Neural cell (in vitro differentiated cells): ENCODE results near the gene EPS8. TPM values are rescaled to one million over a fixed set of nuclear protein-coding genes. Genes with fewer than 3 reads are reported as not detected.

Experiments used
- H2AFZ ChIP-seq: fragments of 200-600, 300-800 bp; sonication (generic), shearing (Covaris generic); 2 replicates; pipeline ENCODE4 v1.6.0; 2014; ENCODE audit warnings: low read depth, mild to moderate bottlenecking, antibody characterized with exemption, low read length, moderate library complexity
- H3F3A ChIP-seq: fragments of 200-600 bp; shearing (Covaris generic); 2 replicates; pipeline ENCODE4 v1.6.1; 2016; ENCODE audit warnings: mild to moderate bottlenecking, moderate library complexity, mixed read lengths, antibody characterized with exemption, low read length; ENCODE audit not compliant: insufficient read depth, poor library complexity, severe bottlenecking
- H3K27ac ChIP-seq: fragments of 200-600, 300-800 bp; sonication (generic), shearing (Covaris generic); 2 replicates; pipeline ENCODE4 v1.5.1; 2014; ENCODE audit warnings: mild to moderate bottlenecking, low read length, moderate library complexity
- H3K27me3 ChIP-seq: fragments of 300-800, 200-600 bp; sonication (generic), shearing (Covaris generic); 2 replicates; pipeline ENCODE4 v1.6.0; 2014; ENCODE audit warnings: mild to moderate bottlenecking, low read depth, low read length, moderate library complexity; ENCODE audit not compliant: insufficient read depth
- H3K36me3 ChIP-seq: fragments of 300-800, 200-600 bp; sonication (generic), shearing (Covaris generic); 2 replicates; pipeline ENCODE4 v1.5.1; 2014; ENCODE audit warnings: mild to moderate bottlenecking, antibody characterized with exemption, low read length, moderate library complexity; ENCODE audit not compliant: insufficient read depth
- H3K4me2 ChIP-seq: fragments of 300-800, 200-600 bp; sonication (generic), shearing (Covaris generic); 2 replicates; pipeline ENCODE4 v1.6.0; 2014; ENCODE audit warnings: mild to moderate bottlenecking, low read length
- H3K4me3 ChIP-seq: fragments of 300-800, 200-600 bp; sonication (generic), shearing (Covaris generic); 2 replicates; pipeline ENCODE4 v1.5.1; 2014; ENCODE audit warnings: mild to moderate bottlenecking, low read length, moderate library complexity
- H3K79me2 ChIP-seq: fragments of 200-600 bp; shearing (Covaris generic); replicated peaks from 2 replicates; pipeline ENCODE4 v1.6.0; 2014; ENCODE audit warnings: mild to moderate bottlenecking, low read length, moderate library complexity; ENCODE audit not compliant: insufficient read depth
- H3K9ac ChIP-seq: fragments of 300-800, 200-600 bp; sonication (generic), shearing (Covaris generic); 2 replicates; pipeline ENCODE4 v1.6.1; 2016; ENCODE audit warnings: mild to moderate bottlenecking, low read length, mixed read lengths
- H3K9me2 ChIP-seq: fragments of 200-600 bp; shearing (Covaris generic); 2 replicates; pipeline ENCODE4 v1.6.1; 2016; ENCODE audit warnings: mild to moderate bottlenecking, low read length, mixed read lengths; ENCODE audit not compliant: insufficient read depth
- H3K9me3 ChIP-seq: fragments of 200-600, 300-800 bp; sonication (generic), shearing (Covaris generic); 2 replicates; pipeline ENCODE4 v1.6.1; 2016; ENCODE audit warnings: mild to moderate bottlenecking, mixed run types, low read length, moderate library complexity, mixed read lengths
- H4K20me1 ChIP-seq: fragments of 200-600 bp; shearing (Covaris generic); 2 replicates; pipeline ENCODE4 v1.6.1; 2016; ENCODE audit warnings: mild to moderate bottlenecking, mixed run types; ENCODE audit not compliant: insufficient read depth
- CTCF ChIP-seq: fragments of 450-650 bp; IDR thresholded peaks from 2 replicates; pipeline ENCODE4 v1.5.1; 2014; ENCODE audit warnings: antibody characterized with exemption, mild to moderate bottlenecking, moderate library complexity; ENCODE audit not compliant: poor library complexity, severe bottlenecking
- EP300 ChIP-seq: fragments of 450-650 bp; conservative IDR thresholded peaks from 2 replicates; pipeline ENCODE4 v1.6.1; 2014; ENCODE audit warnings: antibody characterized with exemption, mild to moderate bottlenecking, moderate library complexity; ENCODE audit not compliant: poor library complexity, severe bottlenecking
- EZH2 ChIP-seq: fragments of 200-600, 300-800 bp; shearing (Covaris generic), sonication (generic); IDR thresholded peaks from 2 replicates; pipeline ENCODE4 v1.6.1; 2014; ENCODE audit warnings: antibody characterized with exemption, low read length, borderline replicate concordance, mild to moderate bottlenecking; ENCODE audit not compliant: insufficient read depth, poor library complexity, severe bottlenecking
- MXI1 ChIP-seq: fragments of 450-650 bp; conservative IDR thresholded peaks from 2 replicates; pipeline ENCODE4 v1.6.1; 2014; ENCODE audit warnings: antibody characterized with exemption, mild to moderate bottlenecking; ENCODE audit not compliant: poor library complexity, severe bottlenecking
- POLR2AphosphoS5 ChIP-seq: IDR thresholded peaks from 2 replicates; pipeline ENCODE4 v1.6.1; 2012
- RAD21 ChIP-seq: fragments of 450-650 bp; conservative IDR thresholded peaks from 2 replicates; pipeline ENCODE4 v1.6.1; 2014; ENCODE audit warnings: antibody characterized with exemption, mild to moderate bottlenecking, moderate library complexity
- REST ChIP-seq: IDR thresholded peaks from 2 replicates; pipeline ENCODE4 v1.6.1; 2012; ENCODE audit warnings: borderline replicate concordance
- SMC3 ChIP-seq: fragments of 450-650 bp; conservative IDR thresholded peaks from 2 replicates; pipeline ENCODE4 v1.6.1; 2014; ENCODE audit warnings: antibody characterized with exemption, mild to moderate bottlenecking, moderate library complexity; ENCODE audit not compliant: poor library complexity
- TAF1 ChIP-seq: IDR thresholded peaks from 2 replicates; pipeline ENCODE4 v1.6.1; 2012; ENCODE audit warnings: low read depth
- polyA plus RNA-seq: library from polyadenylated mRNA; depleted of rRNA; stranded (reverse); fragments of >200 nt; gene quantifications from 2 replicates; pipeline ENCODE4 v1.2.3, GENCODE V29; 2014

Gene EPS8
- polyA plus RNA-seq, 1 donor from 2014 or later: 12.2 TPM

- H3K79me2 ChIP-seq: no peaks in the 10 kb centered on the region
Measured at GRCh38 chr12:15788233-15789219, 662 bp downstream of the EPS8 start.

More at GRCh38 chr12:15788233-15789219, 662 bp downstream of the EPS8 start:
- TF ChIP-seq REST (no peak), EP300 (no peak), POLR2AphosphoS5 (no peak), MXI1 (no peak), TAF1 (no peak), CTCF (no peak), RAD21 (no peak), SMC3 (no peak), EZH2 (no peak)
- no peaks in the 10 kb centered on the region for H3K9me2 ChIP-seq
- H3K4me2 ChIP-seq: peak overlapping the region; percentile 97
- peak overlapping the region; percentile 69 for H3K9ac ChIP-seq
- H3K4me3 ChIP-seq: peak overlapping the region; percentile 87
- no peaks in the 10 kb centered on the region for H3K9me3 ChIP-seq
- peak overlapping the region; percentile 30 for H3K27ac ChIP-seq
- H3K36me3 ChIP-seq: no peaks in the 10 kb centered on the region
- peaks cover 3% of the 10 kb centered on the region for H3F3A ChIP-seq
- H3K27me3 ChIP-seq: peaks cover 25% of the 10 kb centered on the region
- no peaks in the 10 kb centered on the region for H4K20me1 ChIP-seq
- H2AFZ ChIP-seq: peak overlapping the region; percentile 61
